ENCODE results near the gene CEBPZ. TPM values are rescaled to one million over a fixed set of nuclear protein-coding genes. Genes with fewer than 3 reads are reported as not detected.

Gene CEBPZ
- polyA plus RNA-seq, 3 donors: 72.7 to 87.2 (median 82.0) TPM

DNA sequence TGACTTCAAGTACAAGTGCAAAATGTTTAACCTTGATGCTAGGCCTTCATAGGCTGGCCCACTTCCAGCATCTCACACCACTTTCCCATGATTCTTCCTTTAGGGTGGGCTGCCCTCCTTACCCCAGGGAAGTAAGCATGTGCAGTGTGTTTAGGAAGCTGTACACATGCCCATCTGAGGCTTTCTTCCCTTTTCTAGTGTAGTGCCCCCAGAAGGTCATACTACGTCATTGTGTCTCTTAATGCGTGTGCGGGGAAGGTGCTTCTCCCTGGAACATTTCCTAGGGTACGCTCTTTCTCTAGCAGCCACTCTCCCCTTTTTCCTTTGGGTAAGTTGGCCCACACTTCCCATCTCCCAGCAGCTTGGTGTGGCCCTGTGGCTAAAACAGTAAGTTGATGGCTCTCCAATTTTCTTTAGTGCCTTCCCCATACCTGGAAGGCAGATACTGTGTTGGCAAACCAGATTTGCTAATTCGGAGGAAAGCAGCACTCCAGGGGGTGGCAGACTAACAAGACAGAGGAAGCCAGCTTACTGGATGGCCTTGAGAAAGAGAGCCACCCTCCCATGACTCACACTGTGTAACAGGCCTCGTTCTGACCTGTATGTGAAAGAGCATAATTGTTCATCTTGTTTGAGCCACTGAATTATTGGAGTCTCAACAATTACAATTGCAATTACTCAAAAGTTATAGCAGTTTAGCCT lies 41.8 kb downstream of the CEBPZ start:
- no peak for DNase-seq

DNA sequence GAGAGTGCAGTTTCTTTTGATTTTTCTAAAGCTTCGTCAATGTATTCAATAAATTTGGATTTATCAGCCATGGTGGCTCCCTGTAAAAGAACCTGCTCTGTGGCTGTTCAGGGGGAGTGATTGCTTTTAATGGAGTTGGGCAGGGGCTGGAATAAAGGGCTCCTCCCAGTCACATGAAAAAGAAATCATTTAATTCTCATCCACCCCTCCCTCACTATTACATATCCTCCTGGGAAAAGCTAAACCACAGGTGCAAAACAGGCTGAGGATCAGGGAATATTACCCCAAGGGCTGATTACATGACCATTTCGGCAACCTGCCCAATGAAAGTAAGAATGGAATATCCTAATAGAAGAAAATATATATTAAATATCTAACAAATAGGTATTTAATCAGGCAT lies 42.8 kb downstream of the CEBPZ start, which contains the start of gene SULT6B1:
Gene SULT6B1, minus strand, starts transcription at position 101 of the 400 bp plus-strand sequence. Its CDS starts 30 bp downstream, at position 71.
- no peak for DNase-seq

DNA sequence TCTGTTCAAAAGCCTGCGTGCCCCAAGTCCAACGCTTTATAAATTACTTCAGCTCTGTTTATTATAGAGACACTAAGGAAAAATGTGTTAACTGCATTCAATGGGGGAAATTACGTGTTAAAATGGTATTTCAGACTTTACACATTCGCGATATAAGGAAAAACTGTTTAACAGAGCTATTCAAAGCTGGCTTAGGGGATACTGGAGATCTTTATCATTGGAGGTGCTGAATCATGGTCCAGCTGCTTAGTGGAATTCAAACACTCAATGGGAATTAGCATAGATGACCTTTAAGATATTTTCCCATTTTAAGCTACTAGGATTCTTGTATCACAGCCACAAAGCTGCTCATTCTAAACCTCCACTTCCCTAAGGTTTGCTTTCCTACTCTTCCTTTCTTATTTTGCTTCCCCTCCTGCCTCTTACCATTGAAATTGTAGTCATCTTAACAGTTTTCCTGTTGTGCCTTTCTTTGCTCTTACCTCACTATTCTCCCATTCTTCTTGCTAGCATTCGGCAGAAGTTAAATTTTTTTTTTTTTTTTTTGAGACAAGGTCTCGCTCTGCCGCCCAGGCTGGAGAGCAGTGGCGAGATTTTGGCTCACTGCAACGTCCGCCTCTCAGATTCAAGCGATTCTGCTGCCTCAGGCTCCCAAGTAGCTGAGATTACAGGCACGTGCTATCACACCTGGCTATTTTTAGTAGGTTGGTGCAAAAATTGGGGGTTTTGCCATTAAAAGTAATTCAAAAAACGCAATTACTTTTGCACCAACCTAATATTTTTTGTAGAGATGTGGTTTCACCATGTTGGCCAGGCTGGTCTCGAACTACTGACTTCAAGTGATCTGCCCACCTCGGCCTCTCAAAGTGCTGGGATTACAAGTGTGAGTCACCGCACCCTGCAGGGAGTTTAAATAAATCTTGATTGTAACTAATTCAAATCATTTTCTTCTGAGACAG lies 49.4 kb downstream of the CEBPZ start:
- no peak for DNase-seq

DNA sequence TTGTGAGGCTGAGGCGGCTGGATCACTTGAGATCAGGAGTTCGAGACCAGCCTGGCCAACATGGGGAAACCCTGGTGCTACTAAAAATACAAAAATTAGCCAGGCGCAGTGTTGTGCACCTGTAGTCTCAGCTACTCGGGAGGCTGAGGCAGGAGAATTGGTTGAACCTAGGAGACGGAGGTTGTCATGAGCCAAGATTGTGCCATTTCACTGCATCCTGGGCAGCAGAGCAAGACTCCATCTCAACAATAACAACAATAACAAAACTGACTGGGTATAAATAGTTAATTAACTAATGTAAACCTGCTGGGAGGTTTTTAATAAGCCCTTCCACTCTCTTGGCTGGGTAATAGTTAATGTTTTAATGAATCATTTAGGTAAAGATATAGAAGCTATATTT lies 50.8 kb downstream of the CEBPZ start:
- DNase-seq: no peak

DNA sequence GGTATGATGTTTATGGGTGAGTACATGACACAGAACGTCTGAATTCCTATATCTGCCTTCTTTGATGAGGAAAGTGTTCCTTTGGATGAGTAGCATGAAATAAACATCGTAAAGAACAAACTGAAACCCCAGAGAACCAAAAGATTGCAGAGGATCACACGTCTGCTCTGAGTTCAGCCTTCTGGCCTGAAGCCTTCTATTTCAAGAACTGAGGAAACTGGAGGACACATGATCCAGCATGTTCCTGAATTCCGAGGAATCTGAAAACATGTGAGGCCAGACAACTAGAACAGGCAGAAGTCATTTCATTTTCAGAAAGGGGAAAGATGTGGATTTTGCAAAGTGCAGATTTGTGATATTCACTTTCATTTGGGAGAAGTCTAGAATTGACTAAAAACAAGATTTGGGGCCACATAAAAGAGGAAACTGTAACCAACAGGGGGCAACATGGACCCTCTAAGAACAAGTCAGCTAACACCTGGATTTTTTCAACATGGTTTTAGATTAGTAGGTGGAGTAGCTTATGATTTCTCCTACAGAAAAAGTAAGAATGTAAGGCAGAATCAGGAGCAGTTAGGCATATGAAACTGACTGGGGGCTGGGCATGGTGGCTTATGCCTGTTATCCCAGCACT lies 51.3 kb downstream of the CEBPZ start:
- no peak for DNase-seq

DNA sequence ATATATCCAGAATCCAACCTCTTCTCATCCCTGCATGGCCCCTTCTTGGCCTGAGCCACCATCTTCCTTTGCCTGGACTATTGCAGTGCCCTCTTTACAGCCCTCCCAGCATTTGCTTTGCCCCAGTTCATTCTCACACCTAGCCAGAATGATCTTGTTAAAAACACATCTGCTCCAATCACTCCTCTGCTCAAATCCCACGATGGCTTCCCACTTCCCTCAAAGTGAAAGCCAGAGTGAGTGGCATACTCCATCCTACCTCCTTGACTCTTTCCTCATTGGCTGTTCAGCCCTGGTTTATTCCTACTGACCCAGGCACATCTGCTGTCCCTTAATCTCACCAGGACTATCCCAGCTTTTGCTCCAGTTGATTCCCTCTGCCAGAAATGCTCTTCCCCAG lies 57.7 kb downstream of the CEBPZ start:
- no peak for DNase-seq

DNA sequence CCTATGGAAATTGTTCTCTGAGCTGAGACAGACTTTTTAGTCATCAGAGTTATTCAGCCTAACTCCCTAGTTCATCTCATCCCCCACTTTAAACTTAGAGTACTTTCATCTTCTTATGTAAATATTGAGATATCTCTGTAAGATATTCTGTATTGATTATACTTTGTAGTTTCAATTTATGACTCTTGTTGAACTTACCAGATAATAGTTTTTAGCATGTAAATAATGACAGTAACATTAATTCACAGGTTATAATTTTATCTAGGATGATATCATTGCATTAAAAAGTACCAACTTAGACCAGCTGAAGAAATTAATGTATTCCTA lies 59.8 kb downstream of the CEBPZ start:
- no peak for DNase-seq

DNA sequence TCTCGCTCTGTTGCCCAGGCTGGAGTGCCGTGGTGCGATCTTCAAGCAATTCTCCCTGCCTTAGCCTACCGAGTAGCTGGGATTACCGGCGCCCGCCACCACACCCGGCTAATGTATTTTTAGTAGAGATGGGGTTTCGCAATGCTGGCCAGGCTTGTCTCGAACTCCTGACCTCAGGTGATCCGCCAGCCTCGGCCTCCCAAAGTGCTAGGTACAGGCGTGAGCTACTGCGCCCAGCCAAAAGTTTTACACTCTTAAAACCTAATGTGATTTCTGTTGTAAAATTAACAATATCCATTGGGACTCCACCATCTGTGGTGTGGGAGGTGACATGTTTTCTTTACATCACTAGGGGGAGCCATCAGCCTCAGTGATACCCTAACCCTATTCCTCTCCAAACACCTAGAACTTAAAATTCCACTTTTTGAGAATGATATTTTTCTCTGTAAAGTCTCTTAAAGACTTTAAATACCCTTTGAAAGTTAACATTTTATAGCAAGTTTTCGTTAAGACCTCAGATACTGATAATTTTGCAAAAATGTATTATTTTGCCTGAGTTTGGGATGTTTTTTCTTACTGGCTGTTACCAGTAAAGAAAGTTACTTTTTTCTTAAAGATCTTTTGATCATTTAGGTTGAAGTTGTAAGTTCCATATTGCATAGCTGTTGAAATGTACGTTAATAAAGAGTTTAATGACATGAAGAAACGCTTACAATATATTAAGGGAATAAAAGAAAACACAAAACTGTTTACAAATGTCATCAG lies 63.0 kb downstream of the CEBPZ start:
- peak; percentile 10 for DNase-seq

DNA sequence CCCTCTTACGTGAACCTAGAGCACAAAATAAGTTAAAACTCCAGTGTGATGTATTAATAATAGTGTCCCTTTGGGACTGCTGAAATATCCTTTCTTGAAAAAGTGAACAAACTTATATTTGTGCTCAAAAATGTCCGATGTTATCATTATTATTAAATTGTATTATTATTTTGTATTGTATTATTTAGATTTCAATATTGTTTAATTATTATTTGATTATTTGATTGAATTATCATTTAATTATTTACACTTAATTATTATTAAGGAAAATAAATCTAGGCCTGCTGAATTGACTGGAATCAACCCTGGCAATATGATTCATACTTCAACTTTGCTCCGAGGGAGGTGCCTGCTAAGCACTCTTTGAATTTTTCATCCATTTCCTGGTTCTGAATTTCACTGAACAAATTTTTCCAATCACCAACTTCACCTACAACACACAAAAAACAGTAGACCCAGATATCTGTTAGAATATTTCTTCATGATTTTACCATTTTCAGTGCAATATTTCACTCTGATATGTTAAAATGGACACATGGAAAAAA lies 63.7 kb downstream of the CEBPZ start:
- no peak for DNase-seq

DNA sequence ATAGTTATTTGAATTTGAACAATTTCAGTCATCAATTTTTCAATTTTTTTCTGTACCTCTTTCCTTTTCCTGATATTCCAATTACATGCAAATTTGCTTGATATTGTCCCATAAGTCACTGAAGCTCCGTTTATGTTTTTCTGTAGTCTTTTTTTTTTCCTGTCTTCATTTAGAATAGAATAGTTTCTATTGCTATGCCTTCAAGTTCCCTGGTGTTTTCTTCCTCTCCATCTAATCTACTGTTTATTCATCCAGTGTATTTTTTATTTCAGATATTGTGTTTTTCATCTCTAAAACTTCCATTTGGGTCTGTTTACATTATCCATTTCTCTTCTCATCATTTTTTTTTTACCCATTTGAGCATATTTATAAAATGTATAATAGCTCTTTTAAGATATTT lies 66.6 kb downstream of the CEBPZ start:
- no peak for DNase-seq

DNA sequence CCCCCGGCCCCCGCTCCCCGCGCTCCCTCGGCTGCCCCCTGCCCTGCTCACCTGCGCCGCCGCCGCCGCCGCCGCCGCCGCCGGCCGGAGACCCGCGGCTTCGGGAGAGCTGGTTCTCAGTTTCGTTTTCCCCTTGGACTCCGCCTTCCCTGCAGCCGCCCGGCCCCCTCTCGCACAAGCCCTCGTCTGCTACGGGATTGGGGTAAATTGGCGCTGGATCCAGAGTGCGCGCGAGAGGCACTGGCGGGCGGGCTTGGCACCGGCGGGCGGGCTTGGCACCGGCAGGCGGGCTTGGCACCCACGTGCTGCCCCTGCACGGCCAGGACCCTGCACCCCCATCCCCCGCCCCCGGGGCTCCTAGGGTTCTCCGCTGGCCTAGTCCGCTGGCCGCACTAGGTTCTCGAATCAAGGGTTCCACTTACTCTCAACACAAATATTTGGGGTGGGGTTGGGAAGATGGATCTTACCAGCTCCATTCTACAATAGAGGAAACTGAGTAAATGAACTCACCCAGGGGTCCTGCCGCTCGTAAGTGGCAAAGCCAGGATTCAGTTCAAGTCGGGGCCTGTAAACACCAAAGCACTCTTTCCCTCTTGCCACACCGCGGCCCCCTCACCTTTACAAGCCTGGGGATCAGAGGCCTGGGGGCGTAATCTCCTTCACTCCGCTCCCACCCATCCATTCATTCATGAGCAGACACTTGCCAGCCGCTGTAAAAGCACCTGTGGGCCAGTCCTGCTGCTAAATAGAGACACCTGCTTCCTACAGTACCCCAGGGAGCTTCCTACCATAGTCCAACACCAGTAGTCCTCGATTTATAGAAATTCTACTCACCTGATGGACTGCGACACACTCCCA lies 74.3 kb downstream of the CEBPZ start, which contains the start of gene EIF2AK2:
Gene EIF2AK2, minus strand, starts transcription at position 124 of the 858 bp plus-strand sequence. CDS start 9,174 bp downstream, outside the sequence.
- peak; percentile 84 for DNase-seq

DNA sequence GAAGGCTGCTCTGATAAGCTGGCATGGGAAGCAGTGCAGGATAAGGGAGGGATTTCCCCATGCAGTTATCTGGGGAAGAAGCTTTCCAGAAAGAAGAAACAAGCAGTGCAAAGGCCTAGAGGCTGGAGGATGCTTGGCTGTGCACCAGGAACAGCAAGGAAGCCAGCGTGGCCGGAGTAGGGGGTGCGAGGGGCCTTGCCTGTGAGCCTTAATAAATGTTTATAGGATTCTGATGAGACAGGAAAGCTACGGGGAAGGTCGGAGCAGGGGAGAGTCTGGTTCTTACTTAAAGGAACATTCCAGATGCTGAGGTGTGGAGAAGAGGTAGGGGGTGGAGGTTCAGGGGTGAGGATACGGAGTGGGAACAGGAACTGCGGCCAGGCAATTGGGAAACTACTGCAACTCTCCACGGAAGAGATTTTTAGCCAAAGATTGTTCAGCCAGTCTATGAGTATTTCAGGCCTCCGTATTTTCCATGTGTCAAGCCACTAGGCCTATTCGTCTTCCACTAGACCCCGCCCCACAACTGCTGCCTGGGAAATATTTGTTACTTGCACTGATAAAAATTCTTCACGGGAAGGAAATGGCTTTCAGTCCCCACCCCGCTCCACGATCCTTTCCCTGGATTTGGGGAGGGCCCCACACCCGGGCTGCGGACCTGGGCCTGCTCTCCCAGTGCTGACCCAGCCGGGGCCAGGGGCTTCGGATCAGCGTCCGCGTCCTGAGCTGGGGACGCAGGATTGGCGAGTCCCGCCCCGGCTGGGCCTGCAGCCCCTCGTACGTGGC lies 75.1 kb downstream of the CEBPZ start:
- peak; percentile 62 for DNase-seq

DNA sequence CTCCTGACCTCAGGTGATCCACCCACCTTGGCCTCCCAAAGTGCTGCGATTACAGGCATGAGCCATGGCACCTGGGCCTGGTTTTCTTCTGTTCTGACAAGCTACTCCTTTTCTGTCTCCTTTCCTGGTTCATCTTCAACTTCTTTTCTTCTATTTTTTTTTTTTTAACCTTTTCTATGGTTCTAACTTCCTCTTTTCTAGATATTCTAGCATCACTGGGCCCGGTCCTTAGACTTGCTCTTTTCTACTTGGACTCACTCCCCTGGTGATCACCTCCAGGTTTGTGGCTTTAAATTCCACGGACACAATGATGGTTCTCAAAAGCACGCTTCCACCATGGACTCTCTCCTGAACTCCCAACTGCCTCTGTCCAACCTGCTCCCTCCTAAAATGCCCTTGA lies 76.6 kb downstream of the CEBPZ start:
- DNase-seq: no peak

DNA sequence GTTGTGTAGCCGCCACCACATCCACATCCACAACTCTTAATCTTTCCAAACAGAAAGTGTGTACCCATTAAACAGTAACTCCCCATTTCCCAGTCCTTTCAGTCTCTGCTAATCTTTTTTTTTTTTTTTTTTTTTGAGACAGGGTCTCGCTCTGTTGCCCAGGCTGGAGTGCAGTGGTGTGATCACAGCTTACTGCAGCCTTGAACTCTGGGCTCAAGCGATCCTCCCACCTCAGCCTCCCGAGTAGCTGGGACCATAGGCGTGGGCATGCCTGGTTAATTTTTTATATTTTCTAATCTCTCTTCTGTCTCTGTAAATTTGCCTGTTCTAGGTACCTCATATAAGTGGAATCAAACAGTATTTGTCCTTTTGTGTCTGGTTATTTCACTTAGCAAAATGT lies 78.2 kb downstream of the CEBPZ start:
- DNase-seq: no peak

Other genes starting within 250 kb of the CEBPZ start
- gene HEATR5B, start 147.2 kb downstream of the CEBPZ start, polyA plus RNA-seq (ENCODE audit: insufficient read length in 3 of 3): 10 to 100 TPM; 20.8 to 27.0 (median 23.3) TPM
- gene GPATCH11, start 147.1 kb downstream of the CEBPZ start, polyA plus RNA-seq (ENCODE audit: insufficient read length in 3 of 3): 1 to 10 TPM; 8.0 to 9.6 (median 8.1) TPM
- gene EIF2AK2, start 74.6 kb downstream of the CEBPZ start, polyA plus RNA-seq (ENCODE audit: insufficient read length in 3 of 3): 10 to 100 TPM; 27.0 to 36.3 (median 33.1) TPM
- gene SULT6B1, start 42.9 kb downstream of the CEBPZ start, polyA plus RNA-seq (ENCODE audit: insufficient read length in 3 of 3): not detected
- 10 to 100 TPM; 44.7 to 64.0 (median 61.8) TPM for gene CEBPZOS, start 35.1 kb downstream of the CEBPZ start, polyA plus RNA-seq (ENCODE audit: insufficient read length in 3 of 3)
- 10 to 100 TPM; 19.0 to 37.2 (median 27.8) TPM for gene NDUFAF7, start 62 bp upstream of the CEBPZ start, polyA plus RNA-seq (ENCODE audit: insufficient read length in 3 of 3)
- gene PRKD3, start 93.2 kb upstream of the CEBPZ start, polyA plus RNA-seq (ENCODE audit: insufficient read length in 3 of 3): 10 to 100 TPM; 46.3 to 56.4 (median 55.8) TPM
- gene QPCT, start 113.0 kb upstream of the CEBPZ start, polyA plus RNA-seq (ENCODE audit: insufficient read length in 3 of 3): 10 to 100 TPM; 11.5 to 15.5 (median 12.3) TPM